ENCODE data around the gene RNF183.
"Not testable (repeated sequence)": the region's sequence is repeated elsewhere in the genome, so short reads cannot be mapped to it uniquely, and the experiment has no call there.

The RNF183 gene

GRCh38 chr9:113320051-113320450 lies 16.9 kb upstream of the RNF183 start:
- intact Hi-C loops (cut with DNase I): no loop called here
- DNase-seq: no peak

GRCh38 chr9:113319054-113319453 lies 15.9 kb upstream of the RNF183 start:
- intact Hi-C loops (cut with DNase I): no loop called here
- no peak for DNase-seq

- intact Hi-C loops (cut with DNase I): no loop called here
- DNase-seq: no peak
Measured at GRCh38 chr9:113317777-113318176, 14.6 kb upstream of the RNF183 start.

- no peak for DNase-seq
- intact Hi-C loops (cut with DNase I): no loop called here
Measured at GRCh38 chr9:113316030-113316429, 12.9 kb upstream of the RNF183 start.

GRCh38 chr9:113315231-113315630 lies 12.1 kb upstream of the RNF183 start:
- intact Hi-C loops (cut with DNase I): no loop called here

GRCh38 chr9:113313261-113313660 lies 10.1 kb upstream of the RNF183 start:
- intact Hi-C loops (cut with DNase I): no loop called here
- no peak for DNase-seq

More at GRCh38 chr9:113315231-113315630, 12.1 kb upstream of the RNF183 start:
- no peak for DNase-seq

GRCh38 chr9:113311961-113312360 lies 8.8 kb upstream of the RNF183 start:
- intact Hi-C loops (cut with DNase I): no loop called here
- peak in 2 of 42 donors; percentile 6 to 32 for DNase-seq

GRCh38 chr9:113310538-113310937 lies 7.4 kb upstream of the RNF183 start:
- DNase-seq: no peak
- intact Hi-C loops (cut with DNase I): no loop called here

GRCh38 chr9:113309204-113309813 lies 6.1 kb upstream of the RNF183 start:
- intact Hi-C loops (cut with DNase I): no loop called here
- peak in 29 of 42 donors; percentile 10 to 80 (median 51) for DNase-seq

- no peak for DNase-seq
- intact Hi-C loops (cut with DNase I): no loop called here
Measured at GRCh38 chr9:113307396-113307975, 4.3 kb upstream of the RNF183 start.

- DNase-seq: no peak
- intact Hi-C loops (cut with DNase I): no loop called here
Measured at GRCh38 chr9:113306566-113306965, 3.4 kb upstream of the RNF183 start.

GRCh38 chr9:113301548-113301947 lies 1.6 kb downstream of the RNF183 start:
- intact Hi-C loops (cut with DNase I): no loop called here
- no peak for DNase-seq

- intact Hi-C loops (cut with DNase I): no loop called here
- DNase-seq: peak in 2 of 42 donors; percentile 7 to 19
Measured at GRCh38 chr9:113299800-113300292, 3.3 kb downstream of the RNF183 start.

GRCh38 chr9:113298924-113299770 lies 4.0 kb downstream of the RNF183 start:
- intact Hi-C loops (cut with DNase I): no loop called here

GRCh38 chr9:113298311-113298710 lies 4.9 kb downstream of the RNF183 start:
- DNase-seq: no peak
- intact Hi-C loops (cut with DNase I): no loop called here

More at GRCh38 chr9:113298924-113299770, 4.0 kb downstream of the RNF183 start:
- DNase-seq: no peak

GRCh38 chr9:113296796-113297558 lies 6.2 kb downstream of the RNF183 start:
- intact Hi-C loops (cut with DNase I): no loop called here
- no peak for DNase-seq

GRCh38 chr9:113296247-113296646 lies 6.9 kb downstream of the RNF183 start:
- intact Hi-C loops (cut with DNase I): not testable (repeated sequence)
- peak in 1 of 42 donors; percentile 1 for DNase-seq

GRCh38 chr9:113293285-113293878 lies 9.8 kb downstream of the RNF183 start:
- no peak for DNase-seq
- intact Hi-C loops (cut with DNase I): no loop called here

GRCh38 chr9:113290052-113290607 lies 13.0 kb downstream of the RNF183 start:
- DNase-seq: no peak
- intact Hi-C loops (cut with DNase I): no loop called here

All from head of caudate nucleus (tissue), 42 donors.